GM18951 (cell line): ENCODE data around the gene MATN1.

Experiments
- POLR2A ChIP-seq: IDR thresholded peaks from 4 replicates; pipeline ENCODE4 v1.6.1; 2011; ENCODE audit warnings: mild to moderate bottlenecking; ENCODE audit not compliant: insufficient read length, insufficient read depth; ENCODE audit errors: extremely low read depth
- in situ Hi-C: fragments of 300-500 bp; cut with MboI; formaldehyde crosslinking; loops from one replicate; pipeline ENCODE4 v1.12.0; 2022; ENCODE audit warnings: low sequenced_read_pairs, mixed read lengths, inconsistent platforms; ENCODE audit not compliant: unreplicated experiment

Gene MATN1

GRCh38 chr1:30677471-30677870 lies 45.9 kb downstream of the MATN1 start:
- in situ Hi-C loops, result no loop called here
- no peak for TF ChIP-seq POLR2A

GRCh38 chr1:30675761-30676160 lies 47.6 kb downstream of the MATN1 start:
- TF ChIP-seq POLR2A, result no peak
- in situ Hi-C loops, result no loop called here

GRCh38 chr1:30675289-30675688 lies 48.1 kb downstream of the MATN1 start:
- TF ChIP-seq POLR2A, result no peak
- in situ Hi-C loops, result no loop called here

- no peak for TF ChIP-seq POLR2A
- in situ Hi-C loops, result no loop called here
Observed at GRCh38 chr1:30673395-30673794, 50.0 kb downstream of the MATN1 start.

- no peak for TF ChIP-seq POLR2A
- in situ Hi-C loops, result no loop called here
Observed at GRCh38 chr1:30672661-30673060, 50.7 kb downstream of the MATN1 start.

- no peak for TF ChIP-seq POLR2A
- in situ Hi-C loops, result no loop called here
Observed at GRCh38 chr1:30670240-30671060, 52.9 kb downstream of the MATN1 start.

- in situ Hi-C loops, result no loop called here
- no peak for TF ChIP-seq POLR2A
Observed at GRCh38 chr1:30668546-30669327, 54.6 kb downstream of the MATN1 start.

GRCh38 chr1:30668024-30668423 lies 55.4 kb downstream of the MATN1 start:
- in situ Hi-C loops, result no loop called here
- TF ChIP-seq POLR2A, result no peak

GRCh38 chr1:30666756-30667273 lies 56.6 kb downstream of the MATN1 start:
- in situ Hi-C loops, result no loop called here
- TF ChIP-seq POLR2A, result no peak

- TF ChIP-seq POLR2A, result no peak
- in situ Hi-C loops, result no loop called here
Observed at GRCh38 chr1:30665216-30666010, 58.0 kb downstream of the MATN1 start.

- TF ChIP-seq POLR2A, result no peak
- in situ Hi-C loops, result no loop called here
Observed at GRCh38 chr1:30664103-30664755, 59.2 kb downstream of the MATN1 start.

- TF ChIP-seq POLR2A, result no peak
- in situ Hi-C loops, result no loop called here
Observed at GRCh38 chr1:30663596-30664091, 59.7 kb downstream of the MATN1 start.
